ENCODE measurements around the gene RAB22A.

The RAB22A gene

GRCh38 chr20:58268936-58269619 lies 40.4 kb upstream of the RAB22A start:
- H3K4me3 ChIP-seq (ENCODE audit: control insufficient read depth, low read depth, low read length), result no peak overlapping the region
- no peak for TF ChIP-seq CTCF (conservative IDR thresholded peaks at IDR 0.05; ENCODE audit: control insufficient read depth, insufficient read depth, low read depth, low read length)
- no peak for DNase-seq (ENCODE audit: low read depth)

- no peak for TF ChIP-seq CTCF (conservative IDR thresholded peaks at IDR 0.05; ENCODE audit: control insufficient read depth, insufficient read depth, low read depth, low read length)
Observed at GRCh38 chr20:58271606-58272351, 37.7 kb upstream of the RAB22A start.

GRCh38 chr20:58274384-58274783 lies 35.1 kb upstream of the RAB22A start:
- no peak for DNase-seq (ENCODE audit: low read depth)
- H3K4me3 ChIP-seq (ENCODE audit: control insufficient read depth, low read depth, low read length), result no peak overlapping the region
- no peak for TF ChIP-seq CTCF (conservative IDR thresholded peaks at IDR 0.05; ENCODE audit: control insufficient read depth, insufficient read depth, low read depth, low read length)

More at GRCh38 chr20:58271606-58272351, 37.7 kb upstream of the RAB22A start:
- H3K4me3 ChIP-seq (ENCODE audit: control insufficient read depth, low read depth, low read length), result no peak overlapping the region
- DNase-seq (ENCODE audit: low read depth), result no peak

- no peak overlapping the region for H3K4me3 ChIP-seq (ENCODE audit: control insufficient read depth, low read depth, low read length)
- no peak for DNase-seq (ENCODE audit: low read depth)
- TF ChIP-seq CTCF (conservative IDR thresholded peaks at IDR 0.05; ENCODE audit: control insufficient read depth, insufficient read depth, low read depth, low read length), result no peak
Observed at GRCh38 chr20:58277107-58277506, 32.4 kb upstream of the RAB22A start.

- no peak for TF ChIP-seq CTCF (conservative IDR thresholded peaks at IDR 0.05; ENCODE audit: control insufficient read depth, insufficient read depth, low read depth, low read length)
- no peak for DNase-seq (ENCODE audit: low read depth)
- H3K4me3 ChIP-seq (ENCODE audit: control insufficient read depth, low read depth, low read length), result no peak overlapping the region
Observed at GRCh38 chr20:58277578-58278472, 31.7 kb upstream of the RAB22A start.

- no peak overlapping the region for H3K4me3 ChIP-seq (ENCODE audit: control insufficient read depth, low read depth, low read length)
- TF ChIP-seq CTCF (conservative IDR thresholded peaks at IDR 0.05; ENCODE audit: control insufficient read depth, insufficient read depth, low read depth, low read length), result no peak
- DNase-seq (ENCODE audit: low read depth), result no peak
Observed at GRCh38 chr20:58286729-58287128, 22.8 kb upstream of the RAB22A start.

Measured in fibroblast of mammary gland (primary cell).